Stimulated activated CD4-positive, alpha-beta T cell treated with anti-CD3 and anti-CD28 coated beads, TNF-alpha, amount 100 ng/mL, for 4 hours (primary cell): ENCODE data around the gene CAP2.
"Not testable (repeated sequence)": the region's sequence is repeated elsewhere in the genome, so short reads cannot be mapped to it uniquely, and the experiment has no call there.

Experiments used
- DNase-seq, 3 experiments: peaks; one replicate each; pipeline ENCODE4 v3.0.0-alpha.2; 2020; ENCODE audit warnings: low read depth in 3 of 3

Gene CAP2

DNA sequence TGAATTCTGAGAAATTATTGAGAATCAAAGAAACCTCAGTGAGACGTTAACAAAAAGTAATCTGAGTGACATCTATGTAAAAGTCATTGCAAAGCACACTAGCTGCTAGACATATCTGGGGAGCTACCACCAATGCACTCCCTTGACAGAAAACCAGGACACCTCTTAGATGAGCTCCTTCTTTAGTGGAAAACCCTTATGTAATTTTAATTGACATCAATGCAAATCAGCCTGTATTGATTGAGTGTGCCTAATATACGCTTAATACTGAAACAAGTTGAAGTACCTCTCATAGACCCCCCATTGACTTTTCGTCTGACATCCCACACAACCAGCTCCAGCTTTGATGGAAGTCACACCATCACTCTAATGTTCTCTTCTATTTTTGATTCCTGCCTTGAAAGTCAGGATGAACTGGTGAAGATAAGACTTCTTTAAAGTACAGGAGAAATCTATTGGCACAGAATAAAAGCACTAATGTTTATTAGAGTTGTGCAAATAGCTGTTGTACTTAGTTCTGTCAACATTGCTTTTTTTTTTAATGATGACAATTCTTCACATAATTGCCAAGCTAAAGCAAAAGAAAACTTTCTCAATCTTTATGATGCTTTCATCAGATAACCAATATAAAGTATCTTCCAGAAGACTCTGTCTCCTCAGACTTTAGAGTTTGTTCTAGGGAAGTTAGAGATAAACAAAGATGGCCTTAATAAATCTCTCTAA, 108.7 kb downstream of the CAP2 start:
- no peak for DNase-seq

- DNase-seq, result no peak
These were observed 109.7 kb downstream of the CAP2 start for GRCh38 chr6:17503051-17503450.

DNA sequence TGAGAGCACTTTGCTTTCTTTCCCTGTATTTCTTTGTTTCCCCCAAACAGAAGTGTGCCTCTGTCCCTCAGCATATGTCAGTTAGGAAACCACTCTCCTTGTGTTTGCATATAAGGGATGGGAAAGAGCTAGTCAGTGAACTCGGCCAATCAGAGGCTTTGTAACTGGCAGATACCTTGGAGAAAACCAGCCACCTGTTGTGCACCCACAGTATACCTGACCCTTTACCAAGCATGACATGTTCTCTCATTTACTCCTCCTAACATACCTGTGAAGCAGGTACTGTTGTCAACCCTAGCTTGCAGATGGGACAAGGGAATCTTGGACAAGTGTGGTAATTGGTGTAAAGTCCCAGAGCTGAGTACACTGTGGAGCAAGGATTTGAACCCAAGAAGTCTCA, 110.6 kb downstream of the CAP2 start:
- no peak for DNase-seq

GRCh38 chr6:17505062-17505476, 111.7 kb downstream of the CAP2 start:
- DNase-seq, result no peak

DNA sequence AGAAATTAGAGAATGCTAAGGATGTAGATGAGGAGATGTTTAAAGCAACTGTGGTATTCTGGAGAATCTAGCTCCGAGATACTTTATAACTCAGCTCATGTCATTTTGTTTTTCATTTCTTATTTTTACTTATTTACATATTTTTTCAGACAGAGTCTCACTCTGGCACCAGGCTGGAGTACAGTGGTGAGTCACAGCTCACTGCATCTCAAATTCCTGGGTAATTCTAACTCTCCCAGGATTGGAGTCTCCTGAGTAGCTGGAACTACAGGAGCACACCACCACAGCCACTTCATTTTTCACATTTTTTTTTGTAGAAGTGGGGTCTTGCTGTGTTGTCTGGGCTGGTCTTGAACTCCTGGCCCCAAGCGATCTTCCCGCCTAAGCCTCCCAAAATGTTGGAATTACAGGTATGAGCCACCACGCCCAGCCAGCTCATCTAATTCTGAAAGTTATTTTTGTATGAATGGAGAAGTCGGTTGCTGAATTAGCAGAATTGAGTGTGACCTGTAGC, 112.4 kb downstream of the CAP2 start:
- no peak for DNase-seq

- DNase-seq, result no peak
These were observed 113.1 kb downstream of the CAP2 start for GRCh38 chr6:17506531-17506930.

GRCh38 chr6:17506962-17507361, 113.6 kb downstream of the CAP2 start:
- DNase-seq, result no peak

- DNase-seq, result no peak
These were observed 117.7 kb downstream of the CAP2 start for GRCh38 chr6:17511084-17511483.

DNA sequence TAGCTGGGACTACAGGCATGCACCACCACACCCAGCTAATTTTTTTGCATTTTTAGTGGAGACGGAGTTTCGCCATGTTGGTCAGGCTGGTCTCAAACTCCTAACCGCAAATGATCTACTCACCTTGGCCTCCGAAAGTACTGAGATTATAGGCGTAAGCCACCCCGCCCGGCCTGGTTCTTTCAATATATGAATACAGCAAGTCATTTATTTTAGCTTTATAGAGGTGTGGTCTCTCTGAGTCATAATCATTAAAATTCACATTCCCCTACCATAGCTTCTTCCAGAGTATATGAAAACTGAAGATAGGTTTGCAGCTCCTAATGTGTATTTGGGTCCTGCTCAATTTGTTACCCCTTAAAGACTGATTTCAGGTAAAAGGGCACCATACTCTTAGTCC, 118.2 kb downstream of the CAP2 start:
- no peak for DNase-seq

DNA sequence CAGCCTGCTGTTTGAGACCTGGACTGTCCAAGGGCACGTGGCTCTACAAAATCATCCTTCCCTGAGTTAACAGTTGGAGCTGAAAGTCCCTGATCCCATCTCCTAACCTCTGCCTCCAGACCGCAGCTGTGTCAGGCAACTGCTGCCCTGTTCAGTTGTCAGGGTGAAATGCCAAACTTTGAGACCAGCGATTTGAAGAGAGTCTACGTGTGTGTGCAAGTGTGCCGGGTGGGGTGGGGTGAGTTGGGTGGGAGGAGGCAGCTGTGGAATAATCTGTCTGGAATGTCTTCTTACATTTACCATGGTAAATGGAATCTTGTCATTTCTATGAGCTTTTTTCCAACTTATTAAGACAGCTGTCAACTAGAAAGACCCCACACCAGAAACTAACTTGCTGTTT, 125.7 kb downstream of the CAP2 start:
- DNase-seq, result no peak

GRCh38 chr6:17525637-17526036, 132.2 kb downstream of the CAP2 start:
- no peak for DNase-seq

DNA sequence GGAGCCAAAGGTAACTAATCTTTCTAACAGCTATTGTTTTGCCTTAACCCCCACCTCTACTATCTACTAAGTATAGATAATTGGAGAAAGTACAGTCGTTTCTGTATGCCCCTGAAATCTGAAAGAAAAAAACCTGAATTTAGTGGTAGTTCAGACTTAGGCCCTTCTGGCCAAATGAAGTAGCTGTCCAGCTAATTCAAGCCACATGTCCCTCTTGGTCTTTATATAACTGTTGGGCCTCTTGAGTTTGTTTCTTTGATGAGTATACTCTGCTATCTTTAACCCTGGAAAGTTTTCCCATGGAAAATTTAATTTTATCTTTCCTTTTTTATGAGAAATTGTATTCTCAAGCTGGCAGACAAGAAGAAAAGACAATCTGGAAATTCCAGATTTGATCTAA, 133.7 kb downstream of the CAP2 start:
- DNase-seq, result no peak

DNA sequence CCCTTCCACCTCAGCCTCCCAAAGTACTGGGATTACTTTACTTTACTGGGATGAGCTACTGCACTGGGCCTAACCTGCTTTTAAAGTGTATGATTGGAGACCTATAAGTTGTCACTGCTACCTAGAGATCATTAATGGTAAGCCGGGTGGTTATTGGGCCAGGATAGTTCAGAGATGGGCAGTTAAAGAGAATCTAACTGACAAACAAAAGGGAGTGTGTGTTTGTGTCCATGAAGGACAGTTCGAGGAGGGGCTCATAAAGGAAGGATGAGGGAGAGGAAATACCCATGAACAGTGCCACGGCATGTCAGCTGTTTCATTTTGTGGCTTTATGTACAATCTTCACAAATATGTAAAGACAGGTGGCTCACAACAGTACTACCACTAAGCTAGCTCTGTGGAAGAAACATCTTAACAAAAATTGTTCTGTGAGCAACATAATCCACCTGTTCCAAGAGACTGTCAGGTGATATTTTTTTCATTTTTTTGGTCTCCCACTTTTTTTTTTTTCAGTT, 137.0 kb downstream of the CAP2 start:
- DNase-seq, result no peak

DNA sequence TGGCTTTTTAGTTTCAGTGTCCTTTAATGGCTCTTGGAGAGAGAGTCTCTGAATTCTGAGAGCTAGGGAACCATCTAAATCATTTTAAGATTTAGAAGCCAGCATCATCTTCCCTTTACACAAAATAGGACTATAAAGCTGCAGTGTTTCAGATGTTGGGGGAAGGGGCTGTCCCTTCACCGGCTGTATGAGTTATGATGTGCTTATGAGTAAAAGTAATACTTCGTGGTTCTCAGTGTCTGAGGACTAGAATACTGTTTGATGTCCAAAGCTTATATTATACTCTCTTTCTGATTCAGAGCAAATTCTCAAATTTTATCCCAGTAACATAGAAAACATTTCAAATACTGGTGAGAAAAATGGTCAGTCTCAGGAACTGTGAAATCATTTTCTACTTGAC, 143.2 kb downstream of the CAP2 start:
- no peak for DNase-seq

GRCh38 chr6:17542243-17542642, 148.8 kb downstream of the CAP2 start:
- no peak for DNase-seq

GRCh38 chr6:17545681-17546080, 152.3 kb downstream of the CAP2 start:
- not testable (repeated sequence) for DNase-seq

DNA sequence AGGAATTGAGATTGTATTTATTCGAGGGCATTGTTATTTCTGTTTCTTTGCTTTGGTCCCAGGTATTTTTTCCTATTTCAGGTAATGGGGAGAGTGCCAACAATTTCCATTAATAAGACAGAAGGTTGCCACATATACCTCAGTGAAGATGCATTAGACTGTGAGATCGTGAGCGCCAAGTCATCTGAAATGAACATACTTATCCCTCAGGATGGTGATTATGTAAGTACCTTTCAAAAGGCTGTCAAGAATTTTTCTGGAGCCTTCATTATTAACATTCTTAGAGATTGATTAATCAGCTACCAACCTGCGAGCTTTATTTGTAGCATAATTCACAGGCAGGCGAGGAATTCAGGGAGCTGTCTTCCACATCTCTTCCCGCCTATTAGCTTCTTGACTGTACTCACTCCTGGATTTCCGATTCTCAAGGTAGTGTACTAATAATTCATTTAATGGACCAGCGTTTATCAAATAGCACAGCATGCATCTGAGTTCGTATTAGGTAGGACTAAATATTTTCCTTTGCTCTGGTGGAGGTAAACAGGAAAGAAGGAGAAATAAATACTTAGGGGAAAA, 158.1 kb downstream of the CAP2 start:
- no peak for DNase-seq

DNA sequence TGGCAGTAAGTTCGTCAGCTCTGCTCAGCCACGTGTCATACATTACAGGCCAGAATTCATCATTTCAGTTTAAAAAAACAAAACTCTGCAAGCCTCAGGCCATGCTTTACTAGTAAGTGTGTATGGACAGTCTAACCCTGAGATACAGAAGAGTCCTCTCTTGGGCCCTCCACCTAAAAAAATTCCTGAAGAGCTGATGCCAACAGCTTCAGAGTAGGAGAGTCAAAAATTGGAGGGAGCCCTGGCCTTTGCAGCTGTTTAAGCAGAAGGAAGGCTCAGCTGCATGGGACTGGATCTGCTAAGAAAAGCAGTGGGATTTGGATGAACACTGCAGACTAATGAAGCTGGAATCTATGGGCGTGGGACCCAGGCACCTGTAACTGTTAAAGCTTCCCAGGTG, 159.5 kb downstream of the CAP2 start:
- no peak for DNase-seq

DNA sequence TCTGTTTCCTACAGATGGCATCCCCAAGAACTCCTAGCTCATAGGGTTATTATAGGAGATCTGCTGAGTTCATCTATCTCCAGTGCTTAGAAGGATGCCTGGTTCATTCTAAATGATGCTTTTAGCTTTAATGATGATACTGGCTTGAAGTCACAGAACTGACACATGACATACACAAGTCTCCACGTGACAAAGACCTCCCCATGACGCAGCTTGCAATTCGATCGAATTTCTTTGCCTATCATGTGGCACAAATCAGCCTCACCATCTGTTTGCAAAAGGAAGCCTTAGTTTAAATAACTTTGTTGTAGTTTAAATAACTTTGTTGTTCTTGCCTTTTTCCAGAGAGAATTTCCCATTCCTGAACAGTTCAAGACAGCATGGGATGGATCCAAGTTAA, 162.6 kb downstream of the CAP2 start:
- DNase-seq, result no peak

- DNase-seq, result no peak
These were observed 169.2 kb downstream of the CAP2 start for GRCh38 chr6:17562636-17563035.

GRCh38 chr6:17565399-17565798, 172.0 kb downstream of the CAP2 start:
- DNase-seq, result no peak

DNA sequence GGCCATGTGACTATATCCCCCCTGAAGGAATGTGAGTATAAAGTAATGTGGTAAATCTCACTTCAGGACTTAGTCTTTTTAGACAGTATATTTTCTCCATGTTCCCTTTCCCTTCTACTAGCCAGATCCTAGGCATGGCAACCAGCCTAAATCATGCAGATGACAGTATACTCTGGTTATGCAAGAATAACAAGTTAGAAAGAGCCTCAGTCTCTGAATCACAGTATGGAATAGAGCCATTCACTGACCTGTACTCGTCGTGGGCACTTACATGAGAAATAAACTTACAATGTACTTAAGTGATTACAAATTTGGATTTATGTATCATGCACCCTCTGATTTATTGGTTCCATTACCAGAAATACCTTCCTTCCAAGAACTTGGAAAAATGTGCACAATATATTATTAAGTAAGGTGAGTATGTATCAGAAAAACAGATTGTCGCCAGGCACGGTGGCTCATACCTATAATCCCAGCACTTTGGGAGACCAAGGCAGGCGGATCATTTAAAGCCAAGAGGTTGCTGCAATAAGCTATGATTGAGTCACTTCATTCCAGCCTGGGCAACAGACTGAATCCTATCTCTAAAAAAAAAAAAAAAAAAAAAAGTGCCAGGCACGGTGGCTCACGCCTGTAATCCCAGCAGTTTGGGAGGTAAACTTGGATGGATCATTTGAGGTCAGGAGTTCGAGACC, 181.6 kb downstream of the CAP2 start:
- DNase-seq, result no peak

DNA sequence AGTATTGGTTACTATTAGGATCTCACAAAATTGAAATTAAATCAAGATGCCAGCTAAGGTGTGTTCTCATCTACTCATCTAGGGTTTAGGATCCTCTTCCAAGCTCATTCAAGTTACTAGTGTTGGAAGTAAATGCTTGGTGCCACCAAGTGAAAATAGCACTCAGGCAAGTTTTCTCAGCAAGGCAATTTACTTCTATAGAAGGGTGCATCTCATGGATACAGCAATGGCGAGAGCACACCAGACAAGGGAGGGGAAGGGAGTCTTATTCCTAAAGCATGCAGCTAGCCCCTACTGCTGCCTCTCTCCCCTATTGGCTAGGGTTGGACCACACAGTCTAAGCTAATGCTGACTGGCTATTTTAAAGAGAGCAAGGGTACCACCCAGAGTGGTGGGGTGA, 183.7 kb downstream of the CAP2 start:
- DNase-seq, result no peak
